GM12878 (cell line): Measurements from ENCODE around the gene PTTG1. TPM values are rescaled to one million over a fixed set of nuclear protein-coding genes. Genes with fewer than 3 reads are reported as not detected.
A peak's percentile ranks its signal among the peaks of the same experiment; 100 is the strongest.

Experiments
- BACH1 ChIP-seq: fragments of 450-650 bp; IDR thresholded peaks from 2 replicates; pipeline ENCODE4 v1.6.1; 2017; ENCODE audit warnings: mild to moderate bottlenecking, borderline replicate concordance
- CEBPB ChIP-seq, 2 experiments: fragments of 150-350 bp in 1 of 2; IDR thresholded peaks; 2 replicates each; pipeline ENCODE4 v1.6.1; 2012 to 2014; ENCODE audit warnings: low read depth in 2 of 2, low read length in 2 of 2, borderline replicate concordance in 1 of 2, inconsistent platforms in 1 of 2
- DPF2 ChIP-seq: fragments of 450-650 bp; IDR thresholded peaks from 2 replicates; pipeline ENCODE4 v1.6.1; 2017; ENCODE audit warnings: mild to moderate bottlenecking
- ETV6 ChIP-seq, 2 experiments: fragments of 450-650 bp in 1 of 2; IDR thresholded peaks in 1 of 2; conservative IDR thresholded peaks in 1 of 2; 2 replicates each; pipeline ENCODE4 v1.6.1; 2014; ENCODE audit warnings: antibody characterized with exemption in 1 of 2, borderline replicate concordance in 1 of 2, low read depth in 1 of 2, mild to moderate bottlenecking in 1 of 2, moderate library complexity in 1 of 2
- GATAD2B ChIP-seq: fragments of 450-650 bp; conservative IDR thresholded peaks from 2 replicates; pipeline ENCODE4 v1.6.1; 2017; ENCODE audit warnings: low read depth, mild to moderate bottlenecking, moderate library complexity
- HDAC6 ChIP-seq: fragments of 200-600 bp; sonication (generic); IDR thresholded peaks from one replicate; pipeline ENCODE4 v1.8.0; 2017; ENCODE audit warnings: antibody characterized with exemption; ENCODE audit not compliant: unreplicated experiment
- MXI1 ChIP-seq: fragments of 150-350 bp; IDR thresholded peaks from 2 replicates; pipeline ENCODE4 v1.6.1; 2011; ENCODE audit warnings: low read depth, mild to moderate bottlenecking, inconsistent platforms, low read length, improper control_type of control experiment
- NFIC ChIP-seq: IDR thresholded peaks from 2 replicates; pipeline ENCODE4 v1.6.1; 2012; ENCODE audit warnings: low read depth, mild to moderate bottlenecking, inconsistent platforms, low read length, moderate library complexity
- NFYB ChIP-seq: IDR thresholded peaks from 2 replicates; pipeline ENCODE4 v1.6.1; 2011; ENCODE audit warnings: low read depth, mild to moderate bottlenecking, low read length, improper control_type of control experiment, moderate library complexity; ENCODE audit not compliant: insufficient read depth
- NRF1 ChIP-seq: conservative IDR thresholded peaks from 2 replicates; pipeline ENCODE4 v1.6.1; 2011; ENCODE audit warnings: mild to moderate bottlenecking, low read depth, low read length, improper control_type of control experiment
- PML ChIP-seq: IDR thresholded peaks from 2 replicates; pipeline ENCODE4 v1.6.1; 2012; ENCODE audit warnings: low read length, inconsistent platforms
- RAD21 ChIP-seq: IDR thresholded peaks from 2 replicates; pipeline ENCODE4 v1.6.1; 2011; ENCODE audit warnings: mild to moderate bottlenecking, low read depth, low read length, moderate library complexity; ENCODE audit not compliant: insufficient read depth
- RELA ChIP-seq: fragments of 450-650 bp; IDR thresholded peaks from 2 replicates; pipeline ENCODE4 v1.8.0; 2014; ENCODE audit warnings: borderline replicate concordance; ENCODE audit not compliant: partially characterized antibody
- TCF7 ChIP-seq: IDR thresholded peaks from 2 replicates; pipeline ENCODE4 v1.6.1; 2014; ENCODE audit warnings: antibody characterized with exemption, borderline replicate concordance
- polyA plus RNA-seq, 11 experiments: library from polyadenylated mRNA; depleted of rRNA in 4 of 11; unstranded in 6 of 11; stranded (reverse) in 5 of 11; fragments of >200 nt; fragmentation: Nextera tagmentation in 4 of 11; fragmentation: Illumina TruSeq in 1 of 11; extraction: Ambion mirVana in 4 of 11; extraction: Trizol in 1 of 11; gene quantifications; 1 replicate in 1 of 11; 2 replicates in 10 of 11; pipeline versions ENCODE4 v1.2.1 to v1.2.3, GENCODE V29; 2011 to 2016; ENCODE audit warnings: inconsistent platforms in 2 of 11, missing spikeins in 2 of 11, low read depth in 1 of 11
- total RNA-seq, 4 experiments: library from RNA; depleted of rRNA in 3 of 4; stranded (reverse); fragments of >200 nt in 3 of 4; fragmentation: Illumina TruSeq in 1 of 4; extraction: Trizol in 1 of 4; gene quantifications; 2 replicates each; pipeline versions ENCODE4 v1.2.1 to v1.2.3, GENCODE V29; 2013 to 2021
- TF ChIP-seq, protein P1 (sequence below): IDR thresholded peaks from 2 replicates; pipeline ENCODE4 v1.6.1; 2011; ENCODE audit warnings: borderline replicate concordance, low read depth, mild to moderate bottlenecking, moderate library complexity, mixed read lengths, low read length; ENCODE audit not compliant: insufficient read depth; ENCODE audit errors: extremely low read length
- TF ChIP-seq, protein P2 (sequence below): IDR thresholded peaks from 2 replicates; pipeline ENCODE4 v1.6.1; 2012; ENCODE audit warnings: low read length, inconsistent platforms
- TF ChIP-seq, protein P3 (sequence below): fragments of 450-650 bp; IDR thresholded peaks from 2 replicates; pipeline ENCODE4 v1.6.1; 2016; ENCODE audit warnings: mild to moderate bottlenecking
- TF ChIP-seq, protein P4 (sequence below): IDR thresholded peaks from 2 replicates; pipeline ENCODE4 v1.6.1; 2012; ENCODE audit warnings: low read depth, low read length, improper control_type of control experiment
- TF ChIP-seq, protein P5 (sequence below): fragments of 450-650 bp; IDR thresholded peaks from 2 replicates; pipeline ENCODE4 v1.6.1; 2018; ENCODE audit warnings: mild to moderate bottlenecking, low read depth, moderate library complexity; ENCODE audit not compliant: partially characterized antibody
- TF ChIP-seq, protein P6 (sequence below): fragments of 450-650 bp; IDR thresholded peaks from 2 replicates; pipeline ENCODE4 v1.6.1; 2016; ENCODE audit warnings: mild to moderate bottlenecking

Gene PTTG1
- total and polyA plus RNA-seq, 10 of the 15 experiments (the other 5 are each of a cell fraction or from before 2014, with no cell fraction given), result 154 to 1,033 (median 377) TPM

DNA sequence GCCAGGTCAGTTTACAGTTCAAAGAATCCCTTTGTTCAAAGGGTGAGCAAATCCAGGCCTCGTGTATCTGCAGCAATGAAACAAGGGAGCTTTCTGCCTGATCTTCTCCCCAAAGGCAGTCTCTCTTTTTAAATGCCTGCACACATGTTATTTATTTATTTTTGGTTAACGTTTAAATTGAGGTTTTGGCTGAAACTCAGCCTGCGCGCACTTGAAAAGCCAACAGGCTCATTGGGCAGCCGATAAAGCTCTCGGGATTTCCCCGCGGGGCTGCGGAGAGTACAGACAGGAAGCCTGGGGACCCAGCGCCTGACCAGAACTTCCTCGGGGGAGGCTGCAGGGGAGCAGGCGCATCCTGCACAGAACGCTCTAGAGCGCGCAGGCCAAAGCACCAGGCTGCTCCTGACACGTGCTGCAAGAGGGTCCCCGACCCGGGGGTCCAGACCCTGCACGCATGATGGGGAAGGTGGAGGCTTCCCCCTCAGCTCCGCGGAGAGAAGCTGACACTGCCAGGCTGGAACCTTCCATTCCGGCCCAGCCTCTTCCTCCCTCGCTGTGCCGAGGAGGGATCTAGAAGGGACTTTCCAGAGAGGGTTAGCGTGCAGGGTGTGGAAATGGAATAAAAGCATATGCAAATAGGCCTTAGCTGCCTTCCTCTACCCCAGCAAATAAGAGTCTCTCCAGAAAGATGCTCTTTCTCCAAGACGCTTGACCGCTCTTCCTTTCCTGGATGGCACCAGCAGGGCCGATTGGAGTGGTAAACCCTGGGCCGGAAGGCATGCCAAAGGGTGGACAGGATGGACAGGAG lies 46.1 kb downstream of the PTTG1 start (continued):
- TF ChIP-seq NRF1, result peak; percentile 9; the same call in 1 of the 2 replicates
- TF ChIP-seq, protein P1, sequence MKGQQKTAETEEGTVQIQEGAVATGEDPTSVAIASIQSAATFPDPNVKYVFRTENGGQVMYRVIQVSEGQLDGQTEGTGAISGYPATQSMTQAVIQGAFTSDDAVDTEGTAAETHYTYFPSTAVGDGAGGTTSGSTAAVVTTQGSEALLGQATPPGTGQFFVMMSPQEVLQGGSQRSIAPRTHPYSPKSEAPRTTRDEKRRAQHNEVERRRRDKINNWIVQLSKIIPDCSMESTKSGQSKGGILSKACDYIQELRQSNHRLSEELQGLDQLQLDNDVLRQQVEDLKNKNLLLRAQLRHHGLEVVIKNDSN, result peak; percentile 18
- TF ChIP-seq TCF7, result peak; percentile 66
- TF ChIP-seq DPF2, result peak; percentile 98
- TF ChIP-seq, protein P2, sequence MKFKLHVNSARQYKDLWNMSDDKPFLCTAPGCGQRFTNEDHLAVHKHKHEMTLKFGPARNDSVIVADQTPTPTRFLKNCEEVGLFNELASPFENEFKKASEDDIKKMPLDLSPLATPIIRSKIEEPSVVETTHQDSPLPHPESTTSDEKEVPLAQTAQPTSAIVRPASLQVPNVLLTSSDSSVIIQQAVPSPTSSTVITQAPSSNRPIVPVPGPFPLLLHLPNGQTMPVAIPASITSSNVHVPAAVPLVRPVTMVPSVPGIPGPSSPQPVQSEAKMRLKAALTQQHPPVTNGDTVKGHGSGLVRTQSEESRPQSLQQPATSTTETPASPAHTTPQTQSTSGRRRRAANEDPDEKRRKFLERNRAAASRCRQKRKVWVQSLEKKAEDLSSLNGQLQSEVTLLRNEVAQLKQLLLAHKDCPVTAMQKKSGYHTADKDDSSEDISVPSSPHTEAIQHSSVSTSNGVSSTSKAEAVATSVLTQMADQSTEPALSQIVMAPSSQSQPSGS, result peak; percentile 86
- TF ChIP-seq RELA, result peak; percentile 99
- no peak; a peak in 1 of 4 replicates for TF ChIP-seq CEBPB (IDR thresholded peaks at IDR 0.05; ENCODE audit: borderline replicate concordance in 1 of 2, low read depth in 2 of 2, low read length in 2 of 2)
- TF ChIP-seq, protein P3, sequence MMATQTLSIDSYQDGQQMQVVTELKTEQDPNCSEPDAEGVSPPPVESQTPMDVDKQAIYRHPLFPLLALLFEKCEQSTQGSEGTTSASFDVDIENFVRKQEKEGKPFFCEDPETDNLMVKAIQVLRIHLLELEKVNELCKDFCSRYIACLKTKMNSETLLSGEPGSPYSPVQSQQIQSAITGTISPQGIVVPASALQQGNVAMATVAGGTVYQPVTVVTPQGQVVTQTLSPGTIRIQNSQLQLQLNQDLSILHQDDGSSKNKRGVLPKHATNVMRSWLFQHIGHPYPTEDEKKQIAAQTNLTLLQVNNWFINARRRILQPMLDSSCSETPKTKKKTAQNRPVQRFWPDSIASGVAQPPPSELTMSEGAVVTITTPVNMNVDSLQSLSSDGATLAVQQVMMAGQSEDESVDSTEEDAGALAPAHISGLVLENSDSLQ, result no peak
- peak in 1 of 2 experiments; percentile 87; a peak in 2 of 4 replicates for TF ChIP-seq ETV6 (conservative IDR thresholded peaks at IDR 0.05 in 1 of 2, IDR thresholded peaks at IDR 0.05 in 1 of 2; ENCODE audit: borderline replicate concordance in 1 of 2, low read depth in 1 of 2)
- peak; percentile 84 for TF ChIP-seq MXI1
- TF ChIP-seq PML, result peak; percentile 97
- peak; percentile 8; the same call in 1 of the 2 replicates for TF ChIP-seq RAD21
- TF ChIP-seq, protein P4, sequence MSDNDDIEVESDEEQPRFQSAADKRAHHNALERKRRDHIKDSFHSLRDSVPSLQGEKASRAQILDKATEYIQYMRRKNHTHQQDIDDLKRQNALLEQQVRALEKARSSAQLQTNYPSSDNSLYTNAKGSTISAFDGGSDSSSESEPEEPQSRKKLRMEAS, result no peak
- peak; percentile 75 for TF ChIP-seq HDAC6
- peak; percentile 98 for TF ChIP-seq NFIC
- TF ChIP-seq BACH1, result peak; percentile 3
- TF ChIP-seq NFYB, result peak; percentile 51; the same call in 1 of the 2 replicates
- TF ChIP-seq, protein P5, sequence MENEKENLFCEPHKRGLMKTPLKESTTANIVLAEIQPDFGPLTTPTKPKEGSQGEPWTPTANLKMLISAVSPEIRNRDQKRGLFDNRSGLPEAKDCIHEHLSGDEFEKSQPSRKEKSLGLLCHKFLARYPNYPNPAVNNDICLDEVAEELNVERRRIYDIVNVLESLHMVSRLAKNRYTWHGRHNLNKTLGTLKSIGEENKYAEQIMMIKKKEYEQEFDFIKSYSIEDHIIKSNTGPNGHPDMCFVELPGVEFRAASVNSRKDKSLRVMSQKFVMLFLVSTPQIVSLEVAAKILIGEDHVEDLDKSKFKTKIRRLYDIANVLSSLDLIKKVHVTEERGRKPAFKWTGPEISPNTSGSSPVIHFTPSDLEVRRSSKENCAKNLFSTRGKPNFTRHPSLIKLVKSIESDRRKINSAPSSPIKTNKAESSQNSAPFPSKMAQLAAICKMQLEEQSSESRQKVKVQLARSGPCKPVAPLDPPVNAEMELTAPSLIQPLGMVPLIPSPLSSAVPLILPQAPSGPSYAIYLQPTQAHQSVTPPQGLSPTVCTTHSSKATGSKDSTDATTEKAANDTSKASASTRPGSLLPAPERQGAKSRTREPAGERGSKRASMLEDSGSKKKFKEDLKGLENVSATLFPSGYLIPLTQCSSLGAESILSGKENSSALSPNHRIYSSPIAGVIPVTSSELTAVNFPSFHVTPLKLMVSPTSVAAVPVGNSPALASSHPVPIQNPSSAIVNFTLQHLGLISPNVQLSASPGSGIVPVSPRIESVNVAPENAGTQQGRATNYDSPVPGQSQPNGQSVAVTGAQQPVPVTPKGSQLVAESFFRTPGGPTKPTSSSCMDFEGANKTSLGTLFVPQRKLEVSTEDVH, result peak; percentile 63
- TF ChIP-seq, protein P6, sequence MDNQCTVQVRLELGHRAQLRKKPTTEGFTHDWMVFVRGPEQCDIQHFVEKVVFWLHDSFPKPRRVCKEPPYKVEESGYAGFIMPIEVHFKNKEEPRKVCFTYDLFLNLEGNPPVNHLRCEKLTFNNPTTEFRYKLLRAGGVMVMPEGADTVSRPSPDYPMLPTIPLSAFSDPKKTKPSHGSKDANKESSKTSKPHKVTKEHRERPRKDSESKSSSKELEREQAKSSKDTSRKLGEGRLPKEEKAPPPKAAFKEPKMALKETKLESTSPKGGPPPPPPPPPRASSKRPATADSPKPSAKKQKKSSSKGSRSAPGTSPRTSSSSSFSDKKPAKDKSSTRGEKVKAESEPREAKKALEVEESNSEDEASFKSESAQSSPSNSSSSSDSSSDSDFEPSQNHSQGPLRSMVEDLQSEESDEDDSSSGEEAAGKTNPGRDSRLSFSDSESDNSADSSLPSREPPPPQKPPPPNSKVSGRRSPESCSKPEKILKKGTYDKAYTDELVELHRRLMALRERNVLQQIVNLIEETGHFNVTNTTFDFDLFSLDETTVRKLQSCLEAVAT, result 0 out of 2 replicates have a peak, but pooled peaks have one; percentile 4
- peak; percentile 92 for TF ChIP-seq GATAD2B
